ENCODE measurements around the gene PALM.

GRCh38 chr19:768424-768823 is 59.7 kb downstream of the PALM start:
- TF ChIP-seq TCF4 (CRISPR knock-in tag; IDR thresholded peaks at IDR 0.05; ENCODE audit: borderline replicate concordance), result no peak
- no peak for TF ChIP-seq ZFP30 (CRISPR knock-in tag; IDR thresholded peaks at IDR 0.05)
- TF ChIP-seq ISL1 (CRISPR knock-in tag; IDR thresholded peaks at IDR 0.05), result no peak
- no peak for TF ChIP-seq TSHZ2 (CRISPR knock-in tag; IDR thresholded peaks at IDR 0.05)
- no peak for TF ChIP-seq ZNF70 (CRISPR knock-in tag; IDR thresholded peaks at IDR 0.05)
- no peak for TF ChIP-seq RARB (CRISPR knock-in tag; IDR thresholded peaks at IDR 0.05)

Data from SK-N-SH treated with all-trans-retinoic acid at 6 μM for 48 hours (cell line).